Neural progenitor cell (in vitro differentiated cells): ENCODE results near the gene FHL2.

Experiments used
- CTCF ChIP-seq: fragments of 200-600 bp; sonication (generic); IDR thresholded peaks from 2 replicates; pipeline ENCODE4 v1.5.1; 2017; ENCODE audit warnings: antibody characterized with exemption, mild to moderate bottlenecking
- EZH2 ChIP-seq: fragments of 200-600 bp; sonication (generic); IDR thresholded peaks from 2 replicates; pipeline ENCODE4 v1.6.1; 2017; ENCODE audit warnings: antibody characterized with exemption, mild to moderate bottlenecking, moderate library complexity
- EZH2phosphoT487 ChIP-seq: fragments of 200-600 bp; sonication (generic); IDR thresholded peaks from 2 replicates; pipeline ENCODE4 v1.6.1; 2017; ENCODE audit warnings: antibody characterized with exemption

DNA sequence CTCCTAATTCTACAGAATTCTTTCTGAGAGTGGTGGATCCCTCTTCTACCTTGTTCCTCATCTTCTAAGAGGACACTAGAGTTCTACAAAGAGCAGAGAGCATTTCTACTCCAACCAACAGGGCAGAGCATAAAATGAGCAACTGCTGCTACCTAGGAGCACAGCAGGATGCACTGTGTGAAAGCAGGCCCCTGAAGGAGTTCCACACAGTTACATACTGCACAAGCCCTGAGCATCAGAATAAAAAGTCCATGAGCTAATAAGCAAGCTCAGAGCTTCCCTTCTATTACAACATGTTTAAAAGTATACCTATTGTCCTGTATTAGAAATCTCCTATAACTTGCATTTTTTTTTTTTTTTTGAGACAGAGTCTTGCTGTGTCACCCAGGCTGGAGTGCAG, 8.4 kb downstream of the FHL2 start:
- TF ChIP-seq CTCF (no peak), EZH2phosphoT487 (no peak), EZH2 (no peak)
